ENCODE measurements around the gene DDX20. TPM values are rescaled to one million over a fixed set of nuclear protein-coding genes. Genes with fewer than 3 reads are reported as not detected.

The DDX20 gene
- polyA plus RNA-seq, 1 of the 3 experiments (the other 2 are of a cell fraction): 3.8 TPM

GRCh38 chr1:111811891-111812290, 56.2 kb downstream of the DDX20 start:
- Histone ChIP-seq H3K9ac (no peak overlapping the region), H3F3A (replicated peaks; ENCODE audit: insufficient read depth) (no peaks in the 10 kb centered on the region), H3K4me2 (no peak overlapping the region), H2AFZ (ENCODE audit: low read depth) (no peak overlapping the region), H3K9me3 (no peaks in the 10 kb centered on the region), H4K20me1 (ENCODE audit: insufficient read depth) (no peaks in the 10 kb centered on the region), H3K4me3 (ENCODE audit: low read depth in 2 of 2, low read length in 1 of 2) (no peak overlapping the region), H3K4me1 (ENCODE audit: control insufficient read depth in 1 of 2, insufficient read depth in 2 of 2, low read depth in 1 of 2, low read length in 1 of 2) (no peaks in the 10 kb centered on the region), H3K27ac (ENCODE audit: low read depth in 2 of 2, low read length in 1 of 2) (no peak overlapping the region), H3K79me2 (ENCODE audit: insufficient read depth) (no peaks in the 10 kb centered on the region), H3K27me3 (ENCODE audit: insufficient read depth) (no peaks in the 10 kb centered on the region; the same call in 1 of the 2 replicates), H3K36me3 (replicated peaks in 1 of 2; ENCODE audit: control insufficient read depth in 1 of 2, insufficient read depth in 2 of 2, low read length in 1 of 2) (no peaks in the 10 kb centered on the region), H3K9me2 (no peaks in the 10 kb centered on the region)
- no peak for DNase-seq
- WGBS (ENCODE audit: low lambda C conversion rate): 40% methylated on average over 10 of the region's 10 CpGs
- ChIA-PET POLR2A (no interaction called here), CTCF (interaction anchor here (1.0 kb wide), 1 partner anchor 42 kb away, joined by 3 read pairs; no protein-coding TSS in a partner anchor)
- TF ChIP-seq EP300 (IDR thresholded peaks at IDR 0.05; ENCODE audit: borderline replicate concordance in 1 of 2, low read depth in 1 of 2, low read length in 1 of 2) (no peak), SIN3A (IDR thresholded peaks at IDR 0.05; ENCODE audit: borderline replicate concordance, low read depth, low read length) (no peak)

GRCh38 chr1:111812306-111812705, 56.6 kb downstream of the DDX20 start:
- Histone ChIP-seq H3K79me2 (ENCODE audit: insufficient read depth) (no peaks in the 10 kb centered on the region), H3K4me2 (no peak overlapping the region), H3K9ac (no peak overlapping the region), H3K36me3 (replicated peaks in 1 of 2; ENCODE audit: control insufficient read depth in 1 of 2, insufficient read depth in 2 of 2, low read length in 1 of 2) (no peaks in the 10 kb centered on the region), H3K27ac (ENCODE audit: low read depth in 2 of 2, low read length in 1 of 2) (no peak overlapping the region), H3K9me3 (no peaks in the 10 kb centered on the region), H4K20me1 (ENCODE audit: insufficient read depth) (no peaks in the 10 kb centered on the region), H3K27me3 (ENCODE audit: insufficient read depth) (no peaks in the 10 kb centered on the region; the same call in 1 of the 2 replicates), H3K4me1 (ENCODE audit: control insufficient read depth in 1 of 2, insufficient read depth in 2 of 2, low read depth in 1 of 2, low read length in 1 of 2) (no peaks in the 10 kb centered on the region), H2AFZ (ENCODE audit: low read depth) (no peak overlapping the region), H3F3A (replicated peaks; ENCODE audit: insufficient read depth) (no peaks in the 10 kb centered on the region), H3K4me3 (ENCODE audit: low read depth in 2 of 2, low read length in 1 of 2) (no peak overlapping the region), H3K9me2 (no peaks in the 10 kb centered on the region)
- no peak for DNase-seq
- WGBS (ENCODE audit: low lambda C conversion rate): 29% methylated on average over 4 of the region's 4 CpGs
- TF ChIP-seq TEAD4 (IDR thresholded peaks at IDR 0.05; ENCODE audit: borderline replicate concordance, insufficient read depth) (no peak), FOXM1 (IDR thresholded peaks at IDR 0.05; ENCODE audit: low read depth) (no peak), RCOR1 (IDR thresholded peaks at IDR 0.05; ENCODE audit: low read length) (no peak), GABPA (IDR thresholded peaks at IDR 0.05; ENCODE audit: low read depth) (no peak), RXRA (IDR thresholded peaks at IDR 0.05; ENCODE audit: borderline replicate concordance, low read depth) (no peak), RFX5 (IDR thresholded peaks at IDR 0.05; ENCODE audit: low read length) (no peak), SIN3A (IDR thresholded peaks at IDR 0.05; ENCODE audit: borderline replicate concordance, low read depth, low read length) (no peak), POLR2AphosphoS5 (IDR thresholded peaks at IDR 0.05; ENCODE audit: low read depth, low read length) (no peak), ELF1 (IDR thresholded peaks at IDR 0.05) (no peak), YY1 (IDR thresholded peaks at IDR 0.05; ENCODE audit: low read depth) (no peak), USF2 (IDR thresholded peaks at IDR 0.05; ENCODE audit: borderline replicate concordance, low read depth, low read length) (no peak), JUND (IDR thresholded peaks at IDR 0.05) (no peak)
- ChIA-PET POLR2A (no interaction called here), CTCF (interaction anchor here (1.0 kb wide), 1 partner anchor 43 kb away, joined by 3 read pairs; no protein-coding TSS in a partner anchor)

All from SK-N-SH (cell line).